Breast epithelium (tissue), 3 donors: ENCODE data around the gene CDCP2.

ENCODE experiments used
- CTCF ChIP-seq, 3 donors: fragments of 450-650 bp; IDR thresholded peaks; one replicate each; pipeline ENCODE4 v1.5.1; 2016 to 2017; ENCODE audit warnings: antibody characterized with exemption in 3 of 3, mild to moderate bottlenecking in 3 of 3, moderate library complexity in 3 of 3
- POLR2AphosphoS5 ChIP-seq, 3 donors: sonication (generic); formaldehyde crosslinking; IDR thresholded peaks; one replicate each; pipeline ENCODE4 v1.6.1; 2017; ENCODE audit warnings: antibody characterized with exemption in 3 of 3

GRCh38 chr1:54121482-54122134 lies 31.2 kb downstream of the CDCP2 start:
- TF ChIP-seq POLR2AphosphoS5 (IDR thresholded peaks at IDR 0.05) (peak in 1 of 3 donors; percentile 50), CTCF (IDR thresholded peaks at IDR 0.05) (peak in 2 of 3 donors; percentile 68 to 73)
